ENCODE measurements around the gene SLC25A22. TPM values are rescaled to one million over a fixed set of nuclear protein-coding genes. Genes with fewer than 3 reads are reported as not detected.

The SLC25A22 gene
- total RNA-seq, 2 donors from 2014 or later = 16.0 to 16.8 TPM

- intact Hi-C loops (cut with DNase I, micrococcal nuclease) = no loop called here
- DNase-seq = peak; percentile 76 to 85
- peak; percentile 53 for ATAC-seq
Observed at GRCh38 chr11:795634-796564, 2.2 kb downstream of the SLC25A22 start.

- DNase-seq = peak; percentile 59 to 60
- ATAC-seq = peak; percentile 28
- intact Hi-C loops (cut with DNase I, micrococcal nuclease) = no loop called here
Observed at GRCh38 chr11:794766-795633, 3.1 kb downstream of the SLC25A22 start.

GRCh38 chr11:794013-794765 is 3.9 kb downstream of the SLC25A22 start:
- no peak for ATAC-seq
- intact Hi-C loops (cut with DNase I, micrococcal nuclease) = no loop called here

GRCh38 chr11:793556-793955 is 4.5 kb downstream of the SLC25A22 start:
- DNase-seq (no peak), ATAC-seq (no peak)
- intact Hi-C loops (cut with DNase I, micrococcal nuclease) = no loop called here

More at GRCh38 chr11:794013-794765, 3.9 kb downstream of the SLC25A22 start:
- DNase-seq = no peak

GRCh38 chr11:792873-793272 is 5.2 kb downstream of the SLC25A22 start:
- ATAC-seq (no peak), DNase-seq (no peak)
- intact Hi-C loops (cut with DNase I, micrococcal nuclease) = no loop called here

GRCh38 chr11:792535-792821 is 5.6 kb downstream of the SLC25A22 start:
- intact Hi-C loops (cut with DNase I, micrococcal nuclease) = no loop called here
- ATAC-seq = no peak
- no peak for DNase-seq

- no peak for DNase-seq
- intact Hi-C loops (cut with DNase I, micrococcal nuclease) = no loop called here
- no peak for ATAC-seq
Observed at GRCh38 chr11:791658-792534, 6.2 kb downstream of the SLC25A22 start.

GRCh38 chr11:790721-791564 is 7.1 kb downstream of the SLC25A22 start:
- intact Hi-C loops (cut with DNase I, micrococcal nuclease) = no loop called here
- DNase-seq (no peak), ATAC-seq (no peak)

GRCh38 chr11:789943-790342 is 8.1 kb downstream of the SLC25A22 start, which contains the start of gene CEND1:
Gene CEND1, minus strand, starts transcription at chr11:790090. Its CDS starts 1,514 bp downstream, at chr11:788576.
- ATAC-seq (peak; percentile 30), DNase-seq (peak in 1 of 2 donors; percentile 48)
- intact Hi-C loops (cut with DNase I, micrococcal nuclease) = no loop called here

GRCh38 chr11:788953-789940 is 8.8 kb downstream of the SLC25A22 start:
- ATAC-seq (peak; percentile 5), DNase-seq (no peak)
- intact Hi-C loops (cut with DNase I, micrococcal nuclease) = no loop called here

- DNase-seq (no peak), ATAC-seq (no peak)
- intact Hi-C loops (cut with DNase I, micrococcal nuclease) = no loop called here
Observed at GRCh38 chr11:788009-788640, 10.0 kb downstream of the SLC25A22 start.

- ATAC-seq (no peak), DNase-seq (no peak)
- intact Hi-C loops (cut with DNase I, micrococcal nuclease) = no loop called here
Observed at GRCh38 chr11:787084-787675, 10.9 kb downstream of the SLC25A22 start.

- ATAC-seq (no peak), DNase-seq (no peak)
- intact Hi-C loops (cut with DNase I, micrococcal nuclease) = no loop called here
Observed at GRCh38 chr11:786235-787083, 11.6 kb downstream of the SLC25A22 start.

GRCh38 chr11:783581-784015 is 14.5 kb downstream of the SLC25A22 start:
- intact Hi-C loops (cut with DNase I, micrococcal nuclease) = no loop called here
- peak; percentile 88 for ATAC-seq

More at GRCh38 chr11:783581-784015, 14.5 kb downstream of the SLC25A22 start:
- peak; percentile 82 to 84 for DNase-seq

Data from left colon (tissue), 2 donors.